ENCODE data around the gene LINGO1.

The LINGO1 gene

DNA sequence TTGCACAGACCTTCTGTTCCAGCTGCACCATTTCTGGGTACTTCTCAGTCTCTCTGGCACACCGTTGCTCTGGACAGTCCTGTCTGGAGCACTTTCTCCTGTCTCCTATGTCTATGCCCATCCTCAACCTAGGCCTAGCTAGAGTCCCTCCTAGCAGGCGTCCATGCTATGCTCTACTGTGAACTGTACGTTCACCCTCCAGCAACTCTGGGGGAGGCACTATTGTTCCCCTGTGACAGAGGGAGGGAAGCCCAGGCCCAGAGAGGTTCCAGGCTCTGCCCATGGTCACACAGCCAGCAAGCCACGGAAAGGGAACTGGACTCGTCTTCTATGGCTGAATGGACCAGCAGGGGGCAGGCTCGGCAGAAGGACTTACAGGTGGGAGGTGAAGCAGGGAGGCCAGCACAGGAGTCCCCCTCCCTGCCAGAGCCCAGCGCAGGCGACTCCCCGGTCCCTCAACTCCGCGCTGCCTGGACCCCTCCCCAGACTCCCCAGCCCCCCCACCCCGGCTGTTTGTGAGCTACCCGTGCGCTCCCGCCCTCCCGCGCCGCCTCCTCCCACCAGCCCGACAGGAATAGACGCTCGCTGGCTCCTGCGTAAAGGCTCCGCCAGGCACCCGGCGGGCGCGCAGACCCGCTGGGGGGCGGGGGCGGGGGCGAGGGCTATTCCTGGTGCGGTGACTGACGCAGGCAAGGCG, 1.7 kb upstream of the LINGO1 start:
- Histone ChIP-seq H3K27me3 (ENCODE audit: control insufficient read depth in 1 of 2, insufficient read depth in 1 of 2, low read length in 2 of 2) (peaks cover 85 to 89% of the 10 kb centered on the region in 2 experiments), H3K4me2 (ENCODE audit: low read length, poor library complexity, severe bottlenecking) (no peak overlapping the region), H3K79me1 (replicated peaks; ENCODE audit: low read length, poor library complexity, severe bottlenecking) (no peaks in the 10 kb centered on the region), H3K18ac (ENCODE audit: low read depth in 1 of 2, low read length in 2 of 2) (no peak overlapping the region), H3K4me3 (ENCODE audit: insufficient read depth in 1 of 2, low read depth in 1 of 2, low read length in 2 of 2) (no peak overlapping the region), H2BK5ac (ENCODE audit: low read depth, low read length, poor library complexity, severe bottlenecking) (no peak overlapping the region), H3K27ac (ENCODE audit: low read length, poor library complexity, severe bottlenecking) (no peak overlapping the region), H3K9me3 (ENCODE audit: control insufficient read depth, low read length) (no peaks in the 10 kb centered on the region), H3K36me3 (ENCODE audit: control insufficient read depth in 1 of 2, insufficient read depth in 2 of 2, low read depth in 1 of 2, low read length in 2 of 2) (no peaks in the 10 kb centered on the region), H3K9ac (ENCODE audit: low read length) (no peak overlapping the region), H2AK5ac (ENCODE audit: low read length, severe bottlenecking) (no peak overlapping the region), H2BK12ac (ENCODE audit: low read length in 2 of 2) (no peak overlapping the region), H4K91ac (ENCODE audit: low read length) (no peak overlapping the region), H3K14ac (ENCODE audit: low read length in 2 of 2) (no peak overlapping the region), H4K8ac (ENCODE audit: low read length) (no peak overlapping the region), H2BK120ac (ENCODE audit: low read depth, low read length) (no peak overlapping the region), H3K4ac (ENCODE audit: low read depth in 1 of 2, low read length in 2 of 2) (no peak overlapping the region), H3K23ac (ENCODE audit: low read length in 2 of 2) (no peak overlapping the region), H3K4me1 (ENCODE audit: control insufficient read depth, insufficient read depth, low read depth, low read length) (peaks cover 13% of the 10 kb centered on the region), H2AFZ (ENCODE audit: low read depth, low read length) (no peak overlapping the region), H2BK15ac (ENCODE audit: low read depth, poor library complexity, severe bottlenecking) (no peak overlapping the region)
- 6% methylated on average over 26 of the region's 34 CpGs for WGBS
- DNase-seq: peak; percentile 51

DNA sequence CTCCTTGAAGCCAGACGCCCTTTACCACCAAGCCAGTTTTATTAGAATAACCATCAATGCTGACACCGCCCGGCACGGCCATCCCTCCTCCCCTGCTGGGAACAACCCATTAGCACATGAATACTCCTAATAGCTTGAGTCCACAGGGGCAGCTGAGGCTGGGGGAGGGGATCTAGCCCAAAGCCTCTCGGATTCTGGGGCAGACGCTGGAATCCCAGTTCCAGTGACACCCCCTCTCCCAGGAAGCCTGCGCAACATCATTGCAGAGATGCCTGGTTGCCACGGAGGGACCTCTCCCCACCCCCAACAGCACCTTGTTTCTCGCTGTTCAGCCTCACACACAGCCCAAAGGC, 1.2 kb upstream of the LINGO1 start:
- Histone ChIP-seq H3K4me1 (ENCODE audit: control insufficient read depth, insufficient read depth, low read depth, low read length) (peaks cover 13% of the 10 kb centered on the region), H4K8ac (ENCODE audit: low read length) (no peak overlapping the region), H3K27ac (ENCODE audit: low read length, poor library complexity, severe bottlenecking) (no peak overlapping the region), H3K79me1 (replicated peaks; ENCODE audit: low read length, poor library complexity, severe bottlenecking) (no peaks in the 10 kb centered on the region), H3K9ac (ENCODE audit: low read length) (no peak overlapping the region), H3K9me3 (ENCODE audit: control insufficient read depth, low read length) (no peaks in the 10 kb centered on the region), H4K91ac (ENCODE audit: low read length) (no peak overlapping the region), H3K4ac (ENCODE audit: low read depth in 1 of 2, low read length in 2 of 2) (no peak overlapping the region), H2BK5ac (ENCODE audit: low read depth, low read length, poor library complexity, severe bottlenecking) (no peak overlapping the region), H2AK5ac (ENCODE audit: low read length, severe bottlenecking) (no peak overlapping the region), H2AFZ (ENCODE audit: low read depth, low read length) (no peak overlapping the region), H3K18ac (ENCODE audit: low read depth in 1 of 2, low read length in 2 of 2) (no peak overlapping the region), H3K14ac (ENCODE audit: low read length in 2 of 2) (no peak overlapping the region), H2BK12ac (ENCODE audit: low read length in 2 of 2) (no peak overlapping the region), H3K23ac (ENCODE audit: low read length in 2 of 2) (no peak overlapping the region), H3K4me3 (ENCODE audit: insufficient read depth in 1 of 2, low read depth in 1 of 2, low read length in 2 of 2) (peak overlapping the region in 1 of 2 experiments; percentile 74), H2BK15ac (ENCODE audit: low read depth, poor library complexity, severe bottlenecking) (no peak overlapping the region), H2BK120ac (ENCODE audit: low read depth, low read length) (no peak overlapping the region), H3K4me2 (ENCODE audit: low read length, poor library complexity, severe bottlenecking) (no peak overlapping the region), H3K36me3 (ENCODE audit: control insufficient read depth in 1 of 2, insufficient read depth in 2 of 2, low read depth in 1 of 2, low read length in 2 of 2) (no peaks in the 10 kb centered on the region), H3K27me3 (ENCODE audit: control insufficient read depth in 1 of 2, insufficient read depth in 1 of 2, low read length in 2 of 2) (peaks cover 86 to 90% of the 10 kb centered on the region in 2 experiments)
- DNase-seq: no peak
- 5% methylated on average over 9 of the region's 9 CpGs for WGBS

DNA sequence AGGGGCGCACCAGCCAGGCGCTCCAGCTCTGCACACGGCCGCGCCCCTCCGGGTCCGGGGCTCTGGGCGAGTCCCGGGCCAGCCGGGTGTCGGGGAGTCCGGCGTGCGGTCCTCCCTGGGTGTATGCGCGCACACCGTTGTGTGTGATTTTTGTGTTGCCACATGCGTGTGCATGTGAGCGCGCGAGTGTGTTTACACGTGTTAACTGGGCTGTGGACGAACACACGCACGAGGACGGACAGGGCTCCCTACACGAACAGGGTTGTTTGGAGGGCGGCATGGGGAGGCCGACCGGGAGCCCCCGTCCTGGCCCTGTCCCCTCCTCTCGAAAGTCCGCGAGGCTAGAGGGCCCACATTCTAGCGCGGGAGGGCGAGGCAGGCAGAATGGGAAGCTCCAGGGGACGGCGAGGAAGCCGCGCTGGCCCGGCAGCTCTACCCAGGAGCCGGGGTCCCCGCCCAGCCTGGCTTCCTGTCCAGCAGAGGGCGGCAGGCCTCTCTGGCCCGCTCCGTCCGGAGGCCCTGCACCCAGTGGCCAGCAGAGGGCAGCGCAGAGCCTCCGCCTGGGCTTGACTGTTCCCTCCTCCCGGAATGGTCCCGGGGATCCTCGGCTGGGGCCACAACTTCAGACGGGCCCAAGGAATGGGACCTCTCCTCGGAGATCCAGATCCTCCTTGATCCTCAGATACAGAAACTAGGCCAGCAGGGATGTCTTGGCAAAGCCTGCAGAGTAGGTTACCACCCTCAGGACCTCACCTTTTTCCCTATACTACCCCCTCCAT, 611 bp upstream of the LINGO1 start:
- no peak overlapping the region for H4K8ac ChIP-seq (ENCODE audit: low read length)
- peak overlapping the region; percentile 22 for H4K91ac ChIP-seq (ENCODE audit: low read length)
- no peak overlapping the region for H2BK5ac ChIP-seq (ENCODE audit: low read depth, low read length, poor library complexity, severe bottlenecking)
- peak overlapping the region; percentile 8 for H2BK120ac ChIP-seq (ENCODE audit: low read depth, low read length)
- H2AK5ac ChIP-seq (ENCODE audit: low read length, severe bottlenecking): no peak overlapping the region
- H2BK12ac ChIP-seq (ENCODE audit: low read length in 2 of 2): peak overlapping the region in 1 of 2 experiments; percentile 45
- H2AFZ ChIP-seq (ENCODE audit: low read depth, low read length): peak overlapping the region; percentile 55
- H3K4me2 ChIP-seq (ENCODE audit: low read length, poor library complexity, severe bottlenecking): peak overlapping the region; percentile 84
- no peaks in the 10 kb centered on the region for H3K36me3 ChIP-seq (ENCODE audit: control insufficient read depth in 1 of 2, insufficient read depth in 2 of 2, low read depth in 1 of 2, low read length in 2 of 2)
- H2BK15ac ChIP-seq (ENCODE audit: low read depth, poor library complexity, severe bottlenecking): no peak overlapping the region
- peak overlapping the region in 1 of 2 experiments; percentile 20 for H3K23ac ChIP-seq (ENCODE audit: low read length in 2 of 2)
- H3K18ac ChIP-seq (ENCODE audit: low read depth in 1 of 2, low read length in 2 of 2): peak overlapping the region in 1 of 2 experiments; percentile 11
- H3K9ac ChIP-seq (ENCODE audit: low read length): peak overlapping the region; percentile 59
- no peak overlapping the region for H3K27ac ChIP-seq (ENCODE audit: low read length, poor library complexity, severe bottlenecking)
- H3K4me1 ChIP-seq (ENCODE audit: control insufficient read depth, insufficient read depth, low read depth, low read length): peaks cover 13% of the 10 kb centered on the region
- H3K79me1 ChIP-seq (replicated peaks; ENCODE audit: low read length, poor library complexity, severe bottlenecking): no peaks in the 10 kb centered on the region
- WGBS: under 1% methylated on average over 54 of the region's 55 CpGs
- H3K27me3 ChIP-seq (ENCODE audit: control insufficient read depth in 1 of 2, insufficient read depth in 1 of 2, low read length in 2 of 2): peaks cover 84 to 89% of the 10 kb centered on the region in 2 experiments
- no peak overlapping the region for H3K14ac ChIP-seq (ENCODE audit: low read length in 2 of 2)
- no peaks in the 10 kb centered on the region for H3K9me3 ChIP-seq (ENCODE audit: control insufficient read depth, low read length)
- no peak overlapping the region for H3K4ac ChIP-seq (ENCODE audit: low read depth in 1 of 2, low read length in 2 of 2)
- DNase-seq: peak; percentile 84
- H3K4me3 ChIP-seq (ENCODE audit: insufficient read depth in 1 of 2, low read depth in 1 of 2, low read length in 2 of 2): peak overlapping the region; percentile 34 to 74

DNA sequence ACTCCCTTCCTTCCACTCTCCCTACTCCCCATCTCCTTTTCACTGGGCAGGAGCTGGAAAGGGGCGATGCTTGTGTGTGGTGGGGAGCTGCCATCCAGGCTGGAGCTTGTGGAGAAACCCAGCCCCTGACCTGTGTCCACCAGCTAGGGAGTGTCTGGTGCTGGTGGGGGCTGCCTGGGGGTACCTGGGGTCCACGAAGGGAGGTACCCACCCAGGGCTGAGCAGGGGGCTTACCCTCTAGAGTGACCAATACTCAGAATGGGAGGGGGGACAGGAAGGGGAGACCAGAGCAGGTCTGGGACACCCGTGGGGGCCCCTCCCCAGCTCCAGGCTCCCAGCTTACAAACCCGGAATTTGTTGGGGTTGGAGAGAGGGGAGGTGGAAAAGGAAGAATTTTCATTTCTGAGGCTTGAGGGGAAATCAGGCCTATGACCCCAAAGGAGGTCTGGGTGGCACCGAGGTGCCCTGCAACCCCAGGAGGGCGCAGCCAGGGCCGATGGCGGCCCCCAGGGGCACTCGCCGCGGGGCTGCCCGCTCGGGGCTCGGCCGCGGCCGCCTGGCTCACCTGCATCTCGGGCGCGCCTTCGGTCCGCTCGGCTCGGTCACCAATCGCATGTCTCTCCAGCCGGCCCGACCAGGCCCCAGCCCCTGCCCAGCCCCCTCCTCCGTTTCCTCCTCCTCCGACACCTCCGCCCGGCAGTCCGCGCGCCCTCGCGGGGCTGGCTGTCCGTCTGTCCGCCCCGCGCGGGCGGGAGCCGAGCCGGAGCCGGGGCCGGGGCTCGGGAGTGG, 773 bp downstream of the LINGO1 start:
- Histone ChIP-seq H3K9me3 (ENCODE audit: control insufficient read depth, low read length) (peaks cover 6% of the 10 kb centered on the region), H3K36me3 (ENCODE audit: control insufficient read depth in 1 of 2, insufficient read depth in 2 of 2, low read depth in 1 of 2, low read length in 2 of 2) (no peaks in the 10 kb centered on the region), H2BK120ac (ENCODE audit: low read depth, low read length) (no peak overlapping the region), H3K27ac (ENCODE audit: low read length, poor library complexity, severe bottlenecking) (no peak overlapping the region), H4K91ac (ENCODE audit: low read length) (no peak overlapping the region), H2BK12ac (ENCODE audit: low read length in 2 of 2) (no peak overlapping the region), H3K4me2 (ENCODE audit: low read length, poor library complexity, severe bottlenecking) (peak overlapping the region; percentile 64), H3K18ac (ENCODE audit: low read depth in 1 of 2, low read length in 2 of 2) (no peak overlapping the region), H3K27me3 (ENCODE audit: control insufficient read depth in 1 of 2, insufficient read depth in 1 of 2, low read length in 2 of 2) (peaks cover 82% of the 10 kb centered on the region in 2 experiments), H4K8ac (ENCODE audit: low read length) (no peak overlapping the region), H3K9ac (ENCODE audit: low read length) (no peak overlapping the region), H3K4me1 (ENCODE audit: control insufficient read depth, insufficient read depth, low read depth, low read length) (peaks cover 13% of the 10 kb centered on the region), H2AK5ac (ENCODE audit: low read length, severe bottlenecking) (no peak overlapping the region), H2BK15ac (ENCODE audit: low read depth, poor library complexity, severe bottlenecking) (peak overlapping the region; percentile 78), H2AFZ (ENCODE audit: low read depth, low read length) (no peak overlapping the region), H2BK5ac (ENCODE audit: low read depth, low read length, poor library complexity, severe bottlenecking) (no peak overlapping the region), H3K4me3 (ENCODE audit: insufficient read depth in 1 of 2, low read depth in 1 of 2, low read length in 2 of 2) (peak overlapping the region in 1 of 2 experiments; percentile 26), H3K23ac (ENCODE audit: low read length in 2 of 2) (no peak overlapping the region), H3K14ac (ENCODE audit: low read length in 2 of 2) (no peak overlapping the region), H3K79me1 (replicated peaks; ENCODE audit: low read length, poor library complexity, severe bottlenecking) (no peaks in the 10 kb centered on the region), H3K4ac (ENCODE audit: low read depth in 1 of 2, low read length in 2 of 2) (no peak overlapping the region)
- no peak for DNase-seq
- WGBS: 6% methylated on average over 18 of the region's 47 CpGs
